HG03469 (cell line): ENCODE results near the gene CCDC148.

Source experiments
- ATAC-seq: cut with Tn5 transposase; IDR thresholded peaks from one replicate; pipeline ENCODE4 v1.9.1; 2021; ENCODE audit warnings: mild to moderate bottlenecking, moderate library complexity, moderate number of reproducible peaks; ENCODE audit not compliant: unreplicated experiment

The CCDC148 gene

DNA sequence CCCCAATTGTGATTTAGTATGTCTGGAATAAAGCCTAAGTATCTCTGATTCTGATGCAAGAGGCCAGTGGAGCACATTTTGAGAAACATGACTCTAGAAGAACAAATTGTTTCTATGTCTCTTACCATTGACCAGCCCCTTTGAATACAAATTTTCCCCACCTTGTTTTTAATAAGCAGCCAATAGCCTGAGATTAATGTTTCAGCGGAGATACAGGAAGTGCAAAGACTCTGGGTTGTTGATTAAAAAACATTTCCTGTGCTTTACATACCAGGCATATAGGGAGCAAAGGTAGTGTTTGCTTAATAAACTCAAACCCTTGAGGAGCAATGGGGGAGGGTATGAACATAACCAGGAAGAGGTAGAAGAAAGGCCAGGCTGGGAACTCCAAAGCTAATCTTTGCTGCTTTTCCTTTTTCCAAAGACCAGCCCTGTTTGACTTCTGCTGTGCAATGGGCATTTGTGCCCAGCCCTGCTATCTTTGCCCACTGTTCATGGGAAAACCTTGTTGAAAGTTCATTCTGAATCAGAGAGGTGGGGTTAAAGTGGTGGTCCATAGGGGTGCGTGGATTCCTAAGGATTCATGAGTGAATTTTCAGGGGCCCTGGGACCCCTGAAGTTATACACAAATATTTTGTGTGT is 325.6 kb downstream of the CCDC148 start:
- no peak for ATAC-seq

GRCh38 chr2:158129037-158129436 is 327.5 kb downstream of the CCDC148 start:
- ATAC-seq, result no peak

- ATAC-seq, result no peak
These were observed 328.2 kb downstream of the CCDC148 start for GRCh38 chr2:158128168-158128973.

DNA sequence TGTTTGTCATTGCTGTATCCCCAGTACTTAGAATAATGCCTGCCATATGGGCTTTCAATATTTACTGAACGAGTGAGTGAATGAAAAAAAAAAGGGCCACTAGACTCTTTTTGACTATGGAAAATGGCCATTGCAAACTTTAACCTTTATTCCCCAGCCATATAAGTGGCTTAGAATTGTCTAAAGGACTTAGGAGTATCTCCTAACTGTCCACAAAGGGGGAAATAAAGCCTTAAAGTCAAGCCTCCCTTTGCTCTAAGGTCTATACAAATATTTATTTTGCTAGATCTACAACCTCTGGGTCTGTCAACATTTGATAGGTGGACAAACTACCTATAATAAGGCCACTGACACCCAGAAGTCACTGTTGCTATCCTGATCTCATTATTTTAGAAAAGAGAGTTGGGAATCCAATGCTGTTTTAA is 329.2 kb downstream of the CCDC148 start:
- no peak for ATAC-seq

DNA sequence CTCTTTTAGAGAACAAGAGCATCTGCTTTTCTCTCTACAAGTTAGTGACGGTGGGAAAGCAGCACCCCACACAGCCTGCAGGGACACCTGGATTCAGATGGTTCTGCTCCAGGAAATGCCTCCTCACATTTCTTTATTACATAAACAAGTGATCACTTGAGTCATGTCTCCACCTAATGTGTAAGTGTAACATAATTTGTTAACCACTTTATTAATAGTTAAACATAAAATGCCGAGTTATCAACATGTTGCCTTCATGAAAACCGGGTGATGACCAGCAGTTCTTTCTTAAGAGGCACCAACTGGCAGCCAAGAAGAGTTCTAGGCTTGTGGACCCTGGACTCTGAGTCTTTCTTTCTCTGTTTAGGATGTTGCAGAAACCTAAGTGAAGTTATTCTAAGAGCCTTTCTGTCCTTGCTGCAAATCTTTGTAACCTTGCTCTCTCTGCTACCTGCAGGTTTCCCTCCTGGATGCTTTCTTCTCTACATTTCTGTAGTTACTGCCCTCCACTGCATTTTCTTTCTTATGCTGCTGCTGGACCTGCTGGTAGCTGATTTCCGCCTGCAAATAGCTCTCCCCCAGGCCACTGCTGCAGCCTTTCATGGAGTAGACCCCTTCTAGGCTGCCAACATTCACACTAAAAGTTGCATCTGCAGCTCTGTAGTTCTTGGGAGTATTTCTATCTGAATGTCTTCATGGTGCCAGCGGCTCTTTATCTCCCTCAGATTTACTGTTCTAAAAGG is 330.6 kb downstream of the CCDC148 start:
- no peak for ATAC-seq

DNA sequence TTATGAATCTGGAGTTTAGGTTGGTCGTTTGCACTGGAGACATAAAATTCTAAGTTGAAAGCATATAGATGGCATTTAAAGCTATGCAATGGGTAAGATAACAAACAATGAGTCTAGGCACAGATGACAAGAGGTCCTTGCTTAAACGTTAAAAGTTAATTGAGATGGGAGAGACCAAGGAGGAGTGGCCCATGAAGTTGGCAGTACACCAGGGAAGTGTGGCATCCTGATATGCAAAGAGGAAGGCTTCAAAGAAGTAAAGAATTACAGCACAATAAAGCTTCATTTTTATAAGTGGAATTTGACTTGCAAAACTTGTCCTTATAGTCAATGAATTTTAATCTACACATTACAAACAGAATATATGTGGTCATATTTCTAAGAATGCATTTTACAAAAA is 331.7 kb downstream of the CCDC148 start:
- ATAC-seq, result no peak
